Measurements from ENCODE around the gene TMEM50A. TPM values are rescaled to one million over a fixed set of nuclear protein-coding genes. Genes with fewer than 3 reads are reported as not detected.

The TMEM50A gene
- total and polyA plus RNA-seq, 2 of the 13 experiments (the other 11 are each of a cell fraction or from before 2014, with no cell fraction given): 51.2 to 61.2 TPM

- H3K79me2 ChIP-seq (ENCODE audit: insufficient read depth, low read length): no peaks in the 10 kb centered on the region
- ChIA-PET CTCF (ENCODE audit: low intra/inter-chr PET ratio, low total read pairs) (no interaction called here), POLR2A (no interaction called here)
- BruUV-seq (replicated peaks): no TSS peak
- intact Hi-C loops (cut with micrococcal nuclease; ENCODE audit: unreplicated experiment): no loop called here
- no peak overlapping the region for H3K4me2 ChIP-seq (ENCODE audit: low read depth, low read length)
- H2AFZ ChIP-seq (ENCODE audit: low read length): no peak overlapping the region
- no peaks in the 10 kb centered on the region for H3K4me1 ChIP-seq (ENCODE audit: insufficient read depth, low read length)
- ATAC-seq: no peak
- no peak overlapping the region for H3K9ac ChIP-seq (ENCODE audit: insufficient read depth, low read depth, low read length)
- H3K9me3 ChIP-seq (ENCODE audit: low read length): no peaks in the 10 kb centered on the region
- H3K27ac ChIP-seq (ENCODE audit: extremely low read length, insufficient read depth, low read length): no peak overlapping the region
- H3K4me3 ChIP-seq (replicated peaks in 1 of 3; ENCODE audit: insufficient read depth in 1 of 3, low read depth in 2 of 3, low read length in 3 of 3): no peak overlapping the region
- FAIRE-seq: no peak
- WGBS (ENCODE audit: low lambda C conversion rate): 50% methylated on average over 6 of the region's 6 CpGs
- peaks cover 0 to 1% of the 10 kb centered on the region in 2 experiments; a peak in 1 of 5 replicates for H3K27me3 ChIP-seq (ENCODE audit: control insufficient read depth in 1 of 2, insufficient read depth in 2 of 2, low read length in 2 of 2)
- DNase-seq (ENCODE audit: low spot score): no peak
- H3K36me3 ChIP-seq (replicated peaks in 1 of 2; ENCODE audit: control insufficient read depth in 1 of 2, insufficient read depth in 2 of 2, low read length in 2 of 2): no peaks in the 10 kb centered on the region
- H4K20me1 ChIP-seq (ENCODE audit: insufficient read depth, low read length): no peaks in the 10 kb centered on the region
- in situ Hi-C loops (cut with HindIII; ENCODE audit: extremely low pct_ligation_motif_present, low pct_unique_long_range_greater_than_20kb): no loop called here
- TF ChIP-seq, protein P1, sequence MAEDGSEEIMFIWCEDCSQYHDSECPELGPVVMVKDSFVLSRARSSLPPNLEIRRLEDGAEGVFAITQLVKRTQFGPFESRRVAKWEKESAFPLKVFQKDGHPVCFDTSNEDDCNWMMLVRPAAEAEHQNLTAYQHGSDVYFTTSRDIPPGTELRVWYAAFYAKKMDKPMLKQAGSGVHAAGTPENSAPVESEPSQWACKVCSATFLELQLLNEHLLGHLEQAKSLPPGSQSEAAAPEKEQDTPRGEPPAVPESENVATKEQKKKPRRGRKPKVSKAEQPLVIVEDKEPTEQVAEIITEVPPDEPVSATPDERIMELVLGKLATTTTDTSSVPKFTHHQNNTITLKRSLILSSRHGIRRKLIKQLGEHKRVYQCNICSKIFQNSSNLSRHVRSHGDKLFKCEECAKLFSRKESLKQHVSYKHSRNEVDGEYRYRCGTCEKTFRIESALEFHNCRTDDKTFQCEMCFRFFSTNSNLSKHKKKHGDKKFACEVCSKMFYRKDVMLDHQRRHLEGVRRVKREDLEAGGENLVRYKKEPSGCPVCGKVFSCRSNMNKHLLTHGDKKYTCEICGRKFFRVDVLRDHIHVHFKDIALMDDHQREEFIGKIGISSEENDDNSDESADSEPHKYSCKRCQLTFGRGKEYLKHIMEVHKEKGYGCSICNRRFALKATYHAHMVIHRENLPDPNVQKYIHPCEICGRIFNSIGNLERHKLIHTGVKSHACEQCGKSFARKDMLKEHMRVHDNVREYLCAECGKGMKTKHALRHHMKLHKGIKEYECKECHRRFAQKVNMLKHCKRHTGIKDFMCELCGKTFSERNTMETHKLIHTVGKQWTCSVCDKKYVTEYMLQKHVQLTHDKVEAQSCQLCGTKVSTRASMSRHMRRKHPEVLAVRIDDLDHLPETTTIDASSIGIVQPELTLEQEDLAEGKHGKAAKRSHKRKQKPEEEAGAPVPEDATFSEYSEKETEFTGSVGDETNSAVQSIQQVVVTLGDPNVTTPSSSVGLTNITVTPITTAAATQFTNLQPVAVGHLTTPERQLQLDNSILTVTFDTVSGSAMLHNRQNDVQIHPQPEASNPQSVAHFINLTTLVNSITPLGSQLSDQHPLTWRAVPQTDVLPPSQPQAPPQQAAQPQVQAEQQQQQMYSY (CRISPR knock-in tag; IDR thresholded peaks at IDR 0.05): no peak
- no peak for TF ChIP-seq KAT7 (CRISPR knock-in tag; IDR thresholded peaks at IDR 0.05; ENCODE audit: borderline replicate concordance)
- TF ChIP-seq FOXK2 (IDR thresholded peaks at IDR 0.05): no peak
- TF ChIP-seq MTF1 (CRISPR knock-in tag; IDR thresholded peaks at IDR 0.05): no peak
- no peak for TF ChIP-seq FOXO4 (CRISPR knock-in tag; conservative IDR thresholded peaks at IDR 0.05)
- no peak for TF ChIP-seq CREBL2 (CRISPR knock-in tag; IDR thresholded peaks at IDR 0.05; ENCODE audit: borderline replicate concordance)
- TF ChIP-seq ZNF343 (CRISPR knock-in tag; IDR thresholded peaks at IDR 0.05): no peak
- TF ChIP-seq ZBTB43 (CRISPR knock-in tag; conservative IDR thresholded peaks at IDR 0.05): no peak
- TF ChIP-seq, protein P2, sequence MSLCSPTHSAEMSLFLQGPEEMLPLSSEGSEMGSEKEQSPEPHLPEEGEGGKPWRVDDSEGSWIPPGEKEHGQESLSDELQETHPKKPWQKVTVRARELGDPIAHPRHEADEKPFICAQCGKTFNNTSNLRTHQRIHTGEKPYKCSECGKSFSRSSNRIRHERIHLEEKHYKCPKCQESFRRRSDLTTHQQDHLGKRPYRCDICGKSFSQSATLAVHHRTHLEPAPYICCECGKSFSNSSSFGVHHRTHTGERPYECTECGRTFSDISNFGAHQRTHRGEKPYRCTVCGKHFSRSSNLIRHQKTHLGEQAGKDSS (CRISPR knock-in tag; IDR thresholded peaks at IDR 0.05; ENCODE audit: borderline replicate concordance, low read depth): no peak
- no peak for TF ChIP-seq KAT8 (CRISPR knock-in tag; IDR thresholded peaks at IDR 0.05)
- no peak for TF ChIP-seq ZNF557 (CRISPR knock-in tag; IDR thresholded peaks at IDR 0.05)
- TF ChIP-seq DPF2 (CRISPR knock-in tag; IDR thresholded peaks at IDR 0.05; ENCODE audit: borderline replicate concordance, low read depth): no peak
- no peak for TF ChIP-seq ATF7-NPFF (CRISPR knock-in tag; IDR thresholded peaks at IDR 0.05; ENCODE audit: low read depth)
- no peak for TF ChIP-seq YEATS2 (CRISPR knock-in tag; IDR thresholded peaks at IDR 0.05; ENCODE audit: borderline replicate concordance)
- no peak for TF ChIP-seq KMT2B (CRISPR knock-in tag; IDR thresholded peaks at IDR 0.05)
- TF ChIP-seq ZZZ3 (CRISPR knock-in tag; IDR thresholded peaks at IDR 0.05; ENCODE audit: borderline replicate concordance): no peak
- no peak for TF ChIP-seq CEBPB (IDR thresholded peaks at IDR 0.05; ENCODE audit: borderline replicate concordance, low read depth, low read length)
- no peak for TF ChIP-seq IKZF4 (CRISPR knock-in tag; IDR thresholded peaks at IDR 0.05; ENCODE audit: borderline replicate concordance, low read depth, not compliant biosample characterization)
Measured at GRCh38 chr1:25392841-25393240, 54.7 kb downstream of the TMEM50A start.
